HG02938 (cell line): ENCODE results near the gene SCAMP1.
A peak's percentile ranks its signal among the peaks of the same experiment; 100 is the strongest.
"Not testable (repeated sequence)": the region's sequence is repeated elsewhere in the genome, so short reads cannot be mapped to it uniquely, and the experiment has no call there.

Source experiments
- ATAC-seq: cut with Tn5 transposase; IDR thresholded peaks from one replicate; pipeline ENCODE4 v1.9.1; 2021; ENCODE audit warnings: mild to moderate bottlenecking, moderate library complexity; ENCODE audit not compliant: unreplicated experiment

Gene SCAMP1

GRCh38 chr5:78360924-78361630 lies 660 bp downstream of the SCAMP1 start:
- ATAC-seq, result peak; percentile 26

GRCh38 chr5:78361631-78361993 lies 1.2 kb downstream of the SCAMP1 start:
- ATAC-seq, result no peak

GRCh38 chr5:78362220-78362619 lies 1.8 kb downstream of the SCAMP1 start:
- ATAC-seq, result no peak

GRCh38 chr5:78364005-78364404 lies 3.6 kb downstream of the SCAMP1 start:
- no peak for ATAC-seq

GRCh38 chr5:78367318-78367991 lies 7.0 kb downstream of the SCAMP1 start:
- ATAC-seq, result no peak

- no peak for ATAC-seq
These were observed 9.3 kb downstream of the SCAMP1 start for GRCh38 chr5:78369680-78370079.

DNA sequence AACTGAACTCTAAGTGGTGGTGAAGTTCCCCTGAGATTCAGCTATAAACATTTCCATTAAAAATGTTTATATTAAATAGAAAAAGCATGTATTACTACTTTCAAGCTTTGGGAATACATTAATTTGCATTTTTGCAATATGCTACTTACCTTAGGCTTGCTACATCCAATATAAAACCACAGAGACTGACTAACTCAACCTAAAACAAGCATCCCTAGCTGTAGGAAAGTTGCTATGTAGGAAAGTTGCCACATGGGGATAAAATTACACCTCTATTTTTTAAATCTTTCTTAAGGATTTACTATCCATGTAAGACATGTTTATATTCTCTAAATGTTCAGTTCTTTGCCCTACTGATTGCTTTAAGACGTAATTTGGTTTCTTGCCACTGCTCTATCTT lies 12.8 kb downstream of the SCAMP1 start:
- no peak for ATAC-seq

DNA sequence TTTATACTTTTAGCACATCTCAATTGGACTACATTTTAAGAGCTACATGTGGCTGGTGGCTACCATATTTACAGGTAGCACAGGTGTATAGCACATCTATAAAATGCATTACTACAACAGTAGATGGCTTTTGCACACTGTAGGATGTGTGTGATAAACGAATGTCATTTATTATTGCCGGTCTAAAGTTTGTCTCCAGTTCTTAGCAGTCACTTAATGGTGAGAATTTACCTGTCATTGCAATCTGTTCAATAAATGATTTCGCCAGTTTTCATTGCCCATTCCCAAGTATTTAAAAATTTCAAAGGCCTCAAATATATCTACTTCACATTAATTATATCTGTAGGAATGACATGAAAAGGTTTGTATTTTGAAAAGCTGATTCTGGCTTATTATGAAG lies 15.9 kb downstream of the SCAMP1 start:
- no peak for ATAC-seq

- ATAC-seq, result no peak
These were observed 16.8 kb downstream of the SCAMP1 start for GRCh38 chr5:78377056-78377717.

DNA sequence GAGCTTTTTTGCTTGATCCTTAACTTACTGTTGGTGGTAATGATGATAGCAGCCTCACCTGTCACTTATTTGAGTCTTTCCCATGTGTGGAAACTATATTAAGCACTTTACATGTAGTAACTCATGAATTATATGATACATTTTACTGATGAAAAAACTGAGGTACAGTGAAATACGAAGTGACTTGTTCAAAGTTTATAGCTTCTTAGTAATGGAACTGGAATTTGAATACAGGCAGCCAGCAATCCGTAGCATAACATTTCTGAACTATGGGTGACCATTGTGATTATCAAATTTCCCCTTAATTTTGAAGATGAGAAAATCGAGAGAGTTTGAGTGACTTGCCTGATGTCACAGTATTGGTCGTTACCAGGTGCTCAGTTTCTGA lies 17.3 kb downstream of the SCAMP1 start:
- ATAC-seq, result no peak

- no peak for ATAC-seq
These were observed 27.2 kb downstream of the SCAMP1 start for GRCh38 chr5:78387468-78388153.

- ATAC-seq, result not testable (repeated sequence)
These were observed 30.9 kb downstream of the SCAMP1 start for GRCh38 chr5:78391357-78391756.

DNA sequence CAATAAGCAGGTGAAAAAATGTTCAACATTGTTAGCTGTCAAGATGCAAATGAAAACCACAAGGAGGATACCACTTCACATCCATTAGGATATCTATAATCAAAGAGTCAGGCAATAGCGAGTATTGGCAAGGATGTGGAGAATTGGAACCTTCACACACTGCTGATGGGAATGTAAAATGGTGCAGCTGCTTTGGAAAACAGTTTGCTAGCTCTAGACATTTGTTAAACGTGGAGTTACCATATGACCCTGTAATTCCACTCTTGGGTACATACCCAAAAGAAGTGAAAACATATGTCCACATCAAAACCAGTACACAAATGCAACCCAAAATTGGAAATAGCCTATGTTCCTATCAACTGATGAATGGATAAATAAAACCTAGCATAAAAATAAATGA lies 37.4 kb downstream of the SCAMP1 start:
- no peak for ATAC-seq

GRCh38 chr5:78399116-78399515 lies 38.7 kb downstream of the SCAMP1 start:
- ATAC-seq, result no peak

GRCh38 chr5:78404682-78405293 lies 44.4 kb downstream of the SCAMP1 start:
- no peak for ATAC-seq

DNA sequence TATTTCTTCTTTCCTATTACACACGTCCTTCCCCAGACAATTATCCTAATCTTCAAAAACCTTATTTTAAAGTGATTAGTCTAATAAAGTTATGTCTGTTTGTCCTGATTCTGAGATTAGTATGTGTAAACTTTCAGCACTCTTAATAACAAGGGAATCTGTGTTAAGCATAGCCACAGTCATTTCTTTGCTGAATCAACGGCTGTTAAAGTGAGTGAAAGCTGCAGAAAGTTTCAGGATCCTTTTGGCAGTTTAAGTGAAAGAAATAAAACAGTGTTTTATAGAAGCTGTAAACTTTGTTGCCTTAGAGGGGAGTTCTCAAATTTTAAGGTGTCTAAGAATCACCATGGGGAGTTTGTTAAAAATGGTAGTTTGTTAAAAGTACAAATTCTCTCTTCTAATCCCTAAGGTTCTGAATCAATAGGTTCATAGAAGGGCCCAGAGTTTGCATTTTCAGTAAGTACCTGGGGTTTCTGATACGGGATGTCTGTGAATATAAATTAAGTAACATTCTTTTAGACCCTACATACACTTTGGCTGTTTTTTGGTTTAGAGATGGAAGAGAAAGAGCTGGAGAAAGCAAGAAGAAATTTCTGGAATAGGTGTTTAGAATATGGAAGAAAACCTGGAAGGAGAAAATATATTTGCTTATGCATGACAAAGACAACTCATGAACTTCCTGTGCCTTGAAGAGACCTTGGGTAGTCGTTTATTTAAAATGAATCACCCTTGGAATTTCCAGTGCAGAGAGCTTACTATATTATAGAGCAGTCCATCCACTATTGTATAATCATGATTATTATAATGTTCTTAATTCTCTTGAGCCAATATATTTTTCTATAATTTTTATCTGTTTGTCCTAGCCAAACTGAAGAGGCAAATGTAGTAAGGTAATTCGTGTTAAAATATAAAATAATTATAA lies 45.7 kb downstream of the SCAMP1 start:
- ATAC-seq, result no peak

DNA sequence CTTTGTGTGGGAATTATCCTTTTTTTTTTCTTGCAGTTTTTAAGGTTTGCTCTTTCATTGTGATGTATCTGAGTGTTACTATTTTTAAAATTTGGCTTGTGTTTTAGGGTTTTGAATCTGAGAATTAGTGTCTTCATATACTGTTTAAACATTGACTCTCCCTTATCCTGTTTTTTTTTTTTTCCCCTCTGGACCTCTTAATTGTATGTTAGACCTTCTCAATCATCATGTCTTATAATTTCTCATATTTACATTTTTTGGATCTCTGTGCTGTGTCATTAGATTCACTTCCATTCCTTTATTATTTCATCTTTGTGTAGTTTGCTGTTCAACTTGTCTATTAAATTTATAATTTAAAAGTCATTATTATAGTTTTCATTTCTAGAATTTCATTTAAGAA lies 47.0 kb downstream of the SCAMP1 start:
- no peak for ATAC-seq

DNA sequence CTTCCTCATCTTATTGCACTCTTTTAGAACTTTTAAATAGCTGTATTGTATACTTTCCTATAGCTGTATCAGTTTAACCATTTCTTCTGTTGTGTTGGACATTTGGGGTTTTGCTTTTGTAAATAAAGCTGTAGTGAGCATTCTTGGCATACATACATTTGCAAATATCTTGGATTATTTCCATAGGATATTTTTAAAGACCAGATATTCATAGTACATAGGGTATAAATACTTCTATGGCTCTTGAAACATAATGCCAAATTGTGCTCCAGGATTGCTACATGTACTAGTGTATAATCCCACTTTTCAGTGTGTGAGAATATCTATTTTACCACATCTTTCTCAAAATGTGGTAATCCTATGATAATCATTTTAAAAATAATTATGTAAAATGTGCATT lies 51.2 kb downstream of the SCAMP1 start:
- no peak for ATAC-seq

GRCh38 chr5:78416677-78417425 lies 56.4 kb downstream of the SCAMP1 start:
- no peak for ATAC-seq
